Uterus (tissue), 2 donors: Measurements from ENCODE around the gene ANKRD39.

ENCODE experiments used
- POLR2A ChIP-seq, 2 donors: fragments of 450-650 bp; IDR thresholded peaks; one replicate each; pipeline ENCODE4 v1.6.1; 2016; ENCODE audit warnings: antibody characterized with exemption in 2 of 2, mild to moderate bottlenecking in 1 of 2, moderate library complexity in 1 of 2
- TF ChIP-seq, protein P1 (sequence below), 4 experiments: fragments of 200-600 bp in 2 of 4; fragments of 450-650 bp in 2 of 4; sonication (generic) in 2 of 4; IDR thresholded peaks; one replicate each; pipeline ENCODE4 v1.5.1; 2016 to 2019; ENCODE audit warnings: antibody characterized with exemption in 4 of 4, mild to moderate bottlenecking in 2 of 4, moderate library complexity in 1 of 4

DNA sequence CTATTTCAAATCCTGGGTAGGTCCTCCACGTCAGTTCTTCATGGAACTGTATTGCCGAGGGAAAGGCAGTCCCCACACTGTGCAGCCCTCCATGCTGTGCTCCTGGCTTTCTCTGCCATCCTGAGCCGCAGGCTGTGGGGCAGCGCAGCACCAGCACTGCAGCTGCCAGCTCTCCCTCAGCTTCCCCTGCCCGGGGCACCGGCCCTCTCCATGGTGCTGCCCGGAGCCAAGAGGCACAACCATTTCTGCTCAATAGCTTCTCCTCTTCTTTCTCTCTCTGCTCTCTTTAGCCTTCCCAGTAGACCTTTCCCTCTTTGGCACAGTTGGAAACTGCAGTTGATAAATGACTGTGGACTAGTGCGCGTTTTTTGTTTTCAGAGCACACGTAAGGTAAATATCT, 26.1 kb downstream of the ANKRD39 start:
- TF ChIP-seq, protein P1, sequence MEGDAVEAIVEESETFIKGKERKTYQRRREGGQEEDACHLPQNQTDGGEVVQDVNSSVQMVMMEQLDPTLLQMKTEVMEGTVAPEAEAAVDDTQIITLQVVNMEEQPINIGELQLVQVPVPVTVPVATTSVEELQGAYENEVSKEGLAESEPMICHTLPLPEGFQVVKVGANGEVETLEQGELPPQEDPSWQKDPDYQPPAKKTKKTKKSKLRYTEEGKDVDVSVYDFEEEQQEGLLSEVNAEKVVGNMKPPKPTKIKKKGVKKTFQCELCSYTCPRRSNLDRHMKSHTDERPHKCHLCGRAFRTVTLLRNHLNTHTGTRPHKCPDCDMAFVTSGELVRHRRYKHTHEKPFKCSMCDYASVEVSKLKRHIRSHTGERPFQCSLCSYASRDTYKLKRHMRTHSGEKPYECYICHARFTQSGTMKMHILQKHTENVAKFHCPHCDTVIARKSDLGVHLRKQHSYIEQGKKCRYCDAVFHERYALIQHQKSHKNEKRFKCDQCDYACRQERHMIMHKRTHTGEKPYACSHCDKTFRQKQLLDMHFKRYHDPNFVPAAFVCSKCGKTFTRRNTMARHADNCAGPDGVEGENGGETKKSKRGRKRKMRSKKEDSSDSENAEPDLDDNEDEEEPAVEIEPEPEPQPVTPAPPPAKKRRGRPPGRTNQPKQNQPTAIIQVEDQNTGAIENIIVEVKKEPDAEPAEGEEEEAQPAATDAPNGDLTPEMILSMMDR (IDR thresholded peaks at IDR 0.05): no peak
- TF ChIP-seq POLR2A (IDR thresholded peaks at IDR 0.05): no peak
